ES-I3 (cell line): ENCODE measurements around the gene RFX3.

Experiments used
- H3K36me3 ChIP-seq: 2 replicates; pipeline ENCODE4 v1.6.1; 2013; ENCODE audit warnings: mild to moderate bottlenecking, low read length, control low read depth, moderate library complexity; ENCODE audit not compliant: insufficient read depth
- H3K4me1 ChIP-seq: 2 replicates; pipeline ENCODE4 v1.6.1; 2013; ENCODE audit warnings: mild to moderate bottlenecking, control low read depth, low read length; ENCODE audit not compliant: insufficient read depth
- H3K9ac ChIP-seq: 2 replicates; pipeline ENCODE4 v1.6.1; 2013; ENCODE audit warnings: low read depth, mild to moderate bottlenecking, low read length, moderate library complexity
- H3K9me3 ChIP-seq: 2 replicates; pipeline ENCODE4 v1.6.1; 2013; ENCODE audit warnings: mild to moderate bottlenecking, low read length, moderate library complexity; ENCODE audit not compliant: control insufficient read depth, insufficient read depth

RFX3 gene

DNA sequence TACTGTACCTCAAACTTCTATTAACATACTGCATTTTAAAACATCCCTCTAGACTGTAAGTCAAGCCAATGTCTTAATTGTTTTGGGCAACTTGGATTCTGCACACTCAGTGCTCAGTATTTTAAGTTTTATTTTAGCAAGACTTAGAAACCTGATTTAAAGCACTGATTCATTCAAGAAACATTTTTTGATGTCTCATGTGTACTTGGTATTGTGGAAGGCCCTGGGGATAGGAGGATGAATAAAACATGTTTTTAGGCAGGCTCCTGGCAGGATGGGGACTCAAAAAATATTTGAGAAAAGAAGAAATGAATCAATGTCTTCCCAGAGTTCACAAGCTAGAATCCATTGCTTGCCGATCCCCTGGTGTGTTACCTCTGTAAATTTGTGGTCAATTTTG, 347.9 kb downstream of the RFX3 start:
- no peaks in the 10 kb centered on the region for H3K9me3 ChIP-seq
- H3K4me1 ChIP-seq: peaks cover 3% of the 10 kb centered on the region; the same call in 1 of the 2 replicates
- H3K36me3 ChIP-seq: no peaks in the 10 kb centered on the region

GRCh38 chr9:3177146-3177761, 348.5 kb downstream of the RFX3 start:
- no peaks in the 10 kb centered on the region for H3K36me3 ChIP-seq
- H3K9me3 ChIP-seq: no peaks in the 10 kb centered on the region
- H3K4me1 ChIP-seq: peaks cover 3% of the 10 kb centered on the region; the same call in 1 of the 2 replicates
- no peak overlapping the region for H3K9ac ChIP-seq

More for the DNA sequence above, 347.9 kb downstream of the RFX3 start:
- no peak overlapping the region for H3K9ac ChIP-seq

GRCh38 chr9:3173374-3173773, 352.4 kb downstream of the RFX3 start:
- H3K9ac ChIP-seq: no peak overlapping the region
- no peaks in the 10 kb centered on the region for H3K36me3 ChIP-seq
- H3K9me3 ChIP-seq: no peaks in the 10 kb centered on the region
- peaks cover 3% of the 10 kb centered on the region; the same call in 1 of the 2 replicates for H3K4me1 ChIP-seq

- H3K36me3 ChIP-seq: no peaks in the 10 kb centered on the region
- no peaks in the 10 kb centered on the region for H3K9me3 ChIP-seq
- no peak overlapping the region for H3K9ac ChIP-seq
Measured at GRCh38 chr9:3170819-3171218, 355.0 kb downstream of the RFX3 start.

More at GRCh38 chr9:3170819-3171218, 355.0 kb downstream of the RFX3 start:
- H3K4me1 ChIP-seq: no peaks in the 10 kb centered on the region
